ENCODE measurements around the gene ANXA6.

Gene ANXA6

GRCh38 chr5:151051931-151052608 is 105.5 kb downstream of the ANXA6 start:
- TF ChIP-seq CTCF (conservative IDR thresholded peaks at IDR 0.05; ENCODE audit: control insufficient read depth, insufficient read depth, low read depth, low read length) = no peak
- H3K4me3 ChIP-seq (ENCODE audit: control insufficient read depth, low read depth, low read length) = no peak overlapping the region
- DNase-seq (ENCODE audit: low read depth) = no peak

- H3K4me3 ChIP-seq (ENCODE audit: control insufficient read depth, low read depth, low read length) = no peak overlapping the region
- DNase-seq (ENCODE audit: low read depth) = peak; percentile 81
- peak; percentile 97 for TF ChIP-seq CTCF (conservative IDR thresholded peaks at IDR 0.05; ENCODE audit: control insufficient read depth, insufficient read depth, low read depth, low read length)
These were observed 106.3 kb downstream of the ANXA6 start for GRCh38 chr5:151051066-151051930.
